Measurements from ENCODE around the gene APOLD1. TPM values are rescaled to one million over a fixed set of nuclear protein-coding genes. Genes with fewer than 3 reads are reported as not detected.

Gene APOLD1
- polyA plus RNA-seq, 3 donors: 0.08 to 0.21 TPM; not detected in 1

DNA sequence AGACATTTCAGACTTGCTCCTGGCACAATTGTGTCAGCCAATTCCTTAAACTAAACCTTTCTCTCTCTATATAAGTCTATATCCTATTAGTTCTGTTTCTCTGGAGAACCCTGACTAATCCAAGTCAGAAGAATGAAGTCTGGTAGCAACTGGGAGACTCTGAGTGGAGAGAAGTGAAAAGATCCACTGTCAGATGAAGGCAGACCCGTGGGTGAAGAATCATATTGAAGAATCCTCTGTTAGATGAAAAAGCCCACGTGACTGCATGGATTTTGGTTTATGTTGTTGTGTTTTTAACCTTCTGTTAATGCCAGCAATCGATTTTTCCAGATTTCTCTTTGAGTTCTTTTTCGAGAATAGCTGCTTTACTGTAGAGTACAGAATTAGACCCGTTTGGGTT lies 29.5 kb upstream of the APOLD1 start:
- 93% methylated on average over 3 of the region's 5 CpGs for WGBS (ENCODE audit: insufficient coverage)
- intact Hi-C loops (cut with micrococcal nuclease): no loop called here
- Mint-ChIP-seq H3K27ac (no peak overlapping the region), H3K9me3 (no peaks in the 10 kb centered on the region), H3K27me3 (ENCODE audit: low read depth in 3 of 3) (no peaks in the 10 kb centered on the region), H3K4me3 (no peak overlapping the region), H3K4me1 (no peaks in the 10 kb centered on the region), H3K36me3 (peaks cover 8 to 15% of the 10 kb centered on the region in 2 donors)
- H3K4me1 ChIP-seq (ENCODE audit: control insufficient read depth in 1 of 2, insufficient read depth in 2 of 2, low read length in 2 of 2): no peaks in the 10 kb centered on the region
- no peaks in the 10 kb centered on the region for H3K9me3 ChIP-seq (replicated peaks in 1 of 2; ENCODE audit: control insufficient read depth in 1 of 2, insufficient read depth in 1 of 2, low read length in 2 of 2)
- no peak overlapping the region for H3K4me2 ChIP-seq (replicated peaks; ENCODE audit: extremely low read depth, low read length, poor library complexity, severe bottlenecking)
- no peak overlapping the region for H3K27ac ChIP-seq (ENCODE audit: low read depth in 1 of 2, low read length in 2 of 2)
- DNase-seq: no peak
- H3K79me2 ChIP-seq (ENCODE audit: insufficient read depth, low read length): peaks cover 13% of the 10 kb centered on the region
- no peak overlapping the region for H3K9ac ChIP-seq (ENCODE audit: insufficient read depth, low read length, poor library complexity, severe bottlenecking)
- H4K20me1 ChIP-seq (ENCODE audit: insufficient read depth, low read length): no peaks in the 10 kb centered on the region
- TF ChIP-seq, protein P1, sequence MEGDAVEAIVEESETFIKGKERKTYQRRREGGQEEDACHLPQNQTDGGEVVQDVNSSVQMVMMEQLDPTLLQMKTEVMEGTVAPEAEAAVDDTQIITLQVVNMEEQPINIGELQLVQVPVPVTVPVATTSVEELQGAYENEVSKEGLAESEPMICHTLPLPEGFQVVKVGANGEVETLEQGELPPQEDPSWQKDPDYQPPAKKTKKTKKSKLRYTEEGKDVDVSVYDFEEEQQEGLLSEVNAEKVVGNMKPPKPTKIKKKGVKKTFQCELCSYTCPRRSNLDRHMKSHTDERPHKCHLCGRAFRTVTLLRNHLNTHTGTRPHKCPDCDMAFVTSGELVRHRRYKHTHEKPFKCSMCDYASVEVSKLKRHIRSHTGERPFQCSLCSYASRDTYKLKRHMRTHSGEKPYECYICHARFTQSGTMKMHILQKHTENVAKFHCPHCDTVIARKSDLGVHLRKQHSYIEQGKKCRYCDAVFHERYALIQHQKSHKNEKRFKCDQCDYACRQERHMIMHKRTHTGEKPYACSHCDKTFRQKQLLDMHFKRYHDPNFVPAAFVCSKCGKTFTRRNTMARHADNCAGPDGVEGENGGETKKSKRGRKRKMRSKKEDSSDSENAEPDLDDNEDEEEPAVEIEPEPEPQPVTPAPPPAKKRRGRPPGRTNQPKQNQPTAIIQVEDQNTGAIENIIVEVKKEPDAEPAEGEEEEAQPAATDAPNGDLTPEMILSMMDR (IDR thresholded peaks at IDR 0.05): no peak
- no peak overlapping the region for H3K4me3 ChIP-seq (replicated peaks in 1 of 3; ENCODE audit: low read depth in 2 of 3, low read length in 3 of 3)
- H2AFZ ChIP-seq (ENCODE audit: insufficient read depth, low read depth, low read length, poor library complexity, severe bottlenecking): no peak overlapping the region
- H3K36me3 ChIP-seq (replicated peaks in 1 of 2; ENCODE audit: control insufficient read depth in 1 of 2, insufficient read depth in 2 of 2, low read length in 2 of 2): peaks cover 0 to 13% of the 10 kb centered on the region in 2 donors
- no peaks in the 10 kb centered on the region for H3K27me3 ChIP-seq (ENCODE audit: control insufficient read depth in 2 of 2, insufficient read depth in 2 of 2, low read length in 2 of 2)

DNA sequence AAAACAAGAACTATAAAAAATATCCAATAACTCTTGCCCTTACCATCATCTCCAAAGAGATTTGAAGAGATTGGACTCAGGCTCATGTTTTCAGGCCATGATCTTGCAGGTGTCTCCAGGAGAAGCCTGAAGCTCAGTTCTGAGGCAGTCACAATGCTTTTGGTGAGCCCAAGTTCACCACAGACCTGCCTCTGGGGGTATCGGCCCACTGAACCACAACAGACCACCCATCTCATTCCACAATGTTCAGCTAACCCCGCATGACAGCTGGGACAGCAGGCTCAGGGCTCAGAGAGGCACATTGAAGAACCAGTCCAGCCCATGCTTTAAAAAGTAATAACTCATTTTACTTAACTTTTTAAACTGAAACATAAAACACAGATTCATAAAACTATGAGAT lies 28.3 kb upstream of the APOLD1 start:
- Mint-ChIP-seq H3K27me3 (ENCODE audit: low read depth in 3 of 3) (no peaks in the 10 kb centered on the region), H3K27ac (peak overlapping the region in 1 of 7 donors; percentile 45), H3K9me3 (no peaks in the 10 kb centered on the region), H3K4me1 (no peaks in the 10 kb centered on the region), H3K36me3 (peaks cover 2 to 7% of the 10 kb centered on the region in 2 donors), H3K4me3 (no peak overlapping the region)
- peaks cover 15% of the 10 kb centered on the region for H3K79me2 ChIP-seq (ENCODE audit: insufficient read depth, low read length)
- no peaks in the 10 kb centered on the region for H4K20me1 ChIP-seq (ENCODE audit: insufficient read depth, low read length)
- H3K4me2 ChIP-seq (replicated peaks; ENCODE audit: extremely low read depth, low read length, poor library complexity, severe bottlenecking): no peak overlapping the region
- no peak for DNase-seq
- TF ChIP-seq, protein P1 (IDR thresholded peaks at IDR 0.05): no peak
- no peak overlapping the region for H2AFZ ChIP-seq (ENCODE audit: insufficient read depth, low read depth, low read length, poor library complexity, severe bottlenecking)
- H3K9ac ChIP-seq (ENCODE audit: insufficient read depth, low read length, poor library complexity, severe bottlenecking): no peak overlapping the region
- no peak overlapping the region for H3K4me3 ChIP-seq (replicated peaks in 1 of 3; ENCODE audit: low read depth in 2 of 3, low read length in 3 of 3)
- no peaks in the 10 kb centered on the region for H3K27me3 ChIP-seq (ENCODE audit: control insufficient read depth in 2 of 2, insufficient read depth in 2 of 2, low read length in 2 of 2)
- WGBS (ENCODE audit: insufficient coverage): 100% methylated on average over 1 of the region's 2 CpGs
- intact Hi-C loops (cut with micrococcal nuclease): no loop called here
- peaks cover 0 to 1% of the 10 kb centered on the region in 2 donors for H3K36me3 ChIP-seq (replicated peaks in 1 of 2; ENCODE audit: control insufficient read depth in 1 of 2, insufficient read depth in 2 of 2, low read length in 2 of 2)
- peak overlapping the region in 1 of 2 donors; percentile 41 for H3K27ac ChIP-seq (ENCODE audit: low read depth in 1 of 2, low read length in 2 of 2)
- no peaks in the 10 kb centered on the region for H3K4me1 ChIP-seq (ENCODE audit: control insufficient read depth in 1 of 2, insufficient read depth in 2 of 2, low read length in 2 of 2)
- H3K9me3 ChIP-seq (replicated peaks in 1 of 2; ENCODE audit: control insufficient read depth in 1 of 2, insufficient read depth in 1 of 2, low read length in 2 of 2): no peaks in the 10 kb centered on the region
